Small intestine (tissue), 7 donors: Measurements from ENCODE around the gene BIRC3. TPM values are rescaled to one million over a fixed set of nuclear protein-coding genes. Genes with fewer than 3 reads are reported as not detected.
"Not testable (repeated sequence)": the region's sequence is repeated elsewhere in the genome, so short reads cannot be mapped to it uniquely, and the experiment has no call there.

Experiments used
- DNase-seq, 2 donors: peaks; one replicate each; pipeline versions ENCODE4 v3.0.0 to v3.0.0-alpha.2; 2013
- FAIRE-seq: peaks from 2 replicates; lab custom pipeline; 2012; peaks lifted over from hg19 to GRCh38; lab: Jason Lieb, UNC
- H3K27ac ChIP-seq, 3 donors: one replicate each; pipeline ENCODE4 v1.5.1; 2013; ENCODE audit warnings: low read length in 2 of 3, mild to moderate bottlenecking in 2 of 3, control low read depth in 1 of 3, inconsistent platforms in 1 of 3, low read depth in 1 of 3, moderate library complexity in 1 of 3
- H3K27me3 ChIP-seq, 3 donors: one replicate each; pipeline ENCODE4 v1.6.1; 2013; ENCODE audit warnings: low read length in 3 of 3, inconsistent platforms in 1 of 3; ENCODE audit not compliant: control insufficient read depth in 3 of 3, insufficient read depth in 3 of 3
- H3K36me3 ChIP-seq, 3 donors: one replicate each; pipeline ENCODE4 v1.6.1; 2013; ENCODE audit warnings: low read length in 3 of 3, inconsistent platforms in 1 of 3, low read depth in 1 of 3, mild to moderate bottlenecking in 1 of 3, moderate library complexity in 1 of 3; ENCODE audit not compliant: control insufficient read depth in 3 of 3, insufficient read depth in 2 of 3
- H3K4me1 ChIP-seq, 3 donors: one replicate each; pipeline ENCODE4 v1.6.1; 2013; ENCODE audit warnings: low read length in 2 of 3, inconsistent platforms in 1 of 3, low read depth in 1 of 3, mild to moderate bottlenecking in 1 of 3, moderate library complexity in 1 of 3; ENCODE audit not compliant: control insufficient read depth in 3 of 3, insufficient read depth in 2 of 3
- H3K4me3 ChIP-seq, 3 donors: one replicate each; pipeline ENCODE4 v1.5.1; 2013; ENCODE audit warnings: low read length in 3 of 3, control low read depth in 1 of 3, inconsistent platforms in 1 of 3, low read depth in 1 of 3, mild to moderate bottlenecking in 1 of 3, moderate library complexity in 1 of 3
- H3K9me3 ChIP-seq, 2 donors: one replicate each; pipeline ENCODE4 v1.6.1; 2013; ENCODE audit warnings: low read depth in 1 of 2, low read length in 1 of 2; ENCODE audit not compliant: control insufficient read depth in 2 of 2, insufficient read depth in 1 of 2
- WGBS, 3 donors: extraction: QIAGEN DNeasy Blood & Tissue Kit; methylation state at CpG; one replicate each; pipeline ENCODE4 v1.1.7; 2013; 5-methylcytosine and 5-hydroxymethylcytosine counted together
- polyA plus RNA-seq, 4 donors: library from polyadenylated mRNA; stranded (reverse) in 3 of 4; unstranded in 1 of 4; fragments of 200-250 nt in 3 of 4; fragments of 120-200 nt in 1 of 4; gene quantifications; one replicate each; pipeline versions ENCODE4 v1.2.1 to v1.2.3, GENCODE V29; 2013
- donor health status: healthy with polysubstance abuse.
- donor health status: control.
- donor health status: control.
- donor health status: Bipolar disorder and iron deficiency.
- donor health status: healthy.

Gene BIRC3
- polyA plus RNA-seq, 4 donors: 8.3 to 49.0 (median 29.0) TPM

- Histone ChIP-seq H3K27me3 (no peaks in the 10 kb centered on the region), H3K4me1 (peaks cover 0 to 4% (median 0%) of the 10 kb centered on the region in 3 donors), H3K36me3 (peaks cover 7 to 23% (median 14%) of the 10 kb centered on the region in 3 donors), H3K4me3 (no peak overlapping the region), H3K9me3 (peaks cover 0 to 11% of the 10 kb centered on the region in 2 donors), H3K27ac (no peak overlapping the region)
- FAIRE-seq: no peak
- DNase-seq: no peak
- WGBS, 3 donors: 82 to 97% (median 86%) methylated on average over 3 of the region's 3 CpGs
Observed at GRCh38 chr11:102359372-102359771, 42.1 kb downstream of the BIRC3 start.

GRCh38 chr11:102360681-102361080 lies 43.4 kb downstream of the BIRC3 start:
- peaks cover 9 to 27% (median 26%) of the 10 kb centered on the region in 3 donors for H3K36me3 ChIP-seq
- H3K4me1 ChIP-seq: peaks cover 0 to 4% (median 0%) of the 10 kb centered on the region in 3 donors
- peaks cover 0 to 11% of the 10 kb centered on the region in 2 donors for H3K9me3 ChIP-seq
- DNase-seq (no peak), FAIRE-seq (no peak)
- WGBS, 3 donors: 63 to 80% (median 64%) methylated on average over 3 of the region's 3 CpGs
- H3K27ac ChIP-seq: no peak overlapping the region
- H3K27me3 ChIP-seq: no peaks in the 10 kb centered on the region
- H3K4me3 ChIP-seq: no peak overlapping the region

- peaks cover 0 to 4% (median 0%) of the 10 kb centered on the region in 3 donors for H3K4me1 ChIP-seq
- 74 to 90% (median 77%) methylated on average over 5 of the region's 5 CpGs for WGBS, 3 donors
- H3K27ac ChIP-seq: no peak overlapping the region
- H3K36me3 ChIP-seq: peaks cover 9 to 27% (median 26%) of the 10 kb centered on the region in 3 donors
- H3K4me3 ChIP-seq: no peak overlapping the region
- H3K9me3 ChIP-seq: peaks cover 0 to 6% of the 10 kb centered on the region in 2 donors
- no peaks in the 10 kb centered on the region for H3K27me3 ChIP-seq
- DNase-seq (peak in 1 of 2 donors; percentile 16), FAIRE-seq (no peak)
Observed at GRCh38 chr11:102361086-102362031, 44.1 kb downstream of the BIRC3 start.

- H3K27me3 ChIP-seq: no peaks in the 10 kb centered on the region
- H3K4me1 ChIP-seq: peaks cover 0 to 4% (median 0%) of the 10 kb centered on the region in 3 donors
- peaks cover 0 to 3% of the 10 kb centered on the region in 2 donors for H3K9me3 ChIP-seq
- no peak overlapping the region for H3K4me3 ChIP-seq
- H3K27ac ChIP-seq: no peak overlapping the region
- H3K36me3 ChIP-seq: peaks cover 14 to 25% (median 24%) of the 10 kb centered on the region in 3 donors
- DNase-seq (no peak), FAIRE-seq (no peak)
- WGBS, 3 donors: 86 to 95% (median 94%) methylated on average over 1 of the region's 1 CpG
Observed at GRCh38 chr11:102364991-102365390, 47.7 kb downstream of the BIRC3 start.

GRCh38 chr11:102367364-102367763 lies 50.1 kb downstream of the BIRC3 start:
- H3K27ac ChIP-seq: no peak overlapping the region
- no peak for DNase-seq
- no peaks in the 10 kb centered on the region for H3K9me3 ChIP-seq
- no peaks in the 10 kb centered on the region for H3K4me1 ChIP-seq
- no peak for FAIRE-seq
- no peaks in the 10 kb centered on the region for H3K27me3 ChIP-seq
- WGBS, 3 donors: 43 to 62% (median 49%) methylated on average over 6 of the region's 6 CpGs
- H3K4me3 ChIP-seq: no peak overlapping the region
- peaks cover 7 to 19% (median 12%) of the 10 kb centered on the region in 3 donors for H3K36me3 ChIP-seq

- Histone ChIP-seq H3K4me1 (no peaks in the 10 kb centered on the region), H3K27me3 (no peaks in the 10 kb centered on the region), H3K9me3 (no peaks in the 10 kb centered on the region), H3K36me3 (peaks cover 7 to 19% (median 12%) of the 10 kb centered on the region in 3 donors), H3K27ac (no peak overlapping the region), H3K4me3 (no peak overlapping the region)
- no peak for DNase-seq
- no peak for FAIRE-seq
- 84 to 88% (median 84%) methylated on average over 3 of the region's 3 CpGs for WGBS, 3 donors
Observed at GRCh38 chr11:102368472-102368871, 51.2 kb downstream of the BIRC3 start.

- H3K4me3 ChIP-seq, H3K4me1 ChIP-seq, DNase-seq, H3K27ac ChIP-seq, FAIRE-seq, H3K9me3 ChIP-seq, H3K36me3 ChIP-seq, H3K27me3 ChIP-seq: not testable (repeated sequence)
- 77 to 90% (median 82%) methylated on average over 28 to 31 of the region's 31 CpGs for WGBS, 3 donors
Observed at GRCh38 chr11:102374633-102375424, 57.5 kb downstream of the BIRC3 start.

- H3K4me3 ChIP-seq: no peak overlapping the region
- H3K4me1 ChIP-seq: no peaks in the 10 kb centered on the region
- no peak overlapping the region for H3K27ac ChIP-seq
- FAIRE-seq (no peak), DNase-seq (no peak)
- peaks cover 0 to 11% (median 10%) of the 10 kb centered on the region in 3 donors for H3K36me3 ChIP-seq
- no peaks in the 10 kb centered on the region for H3K27me3 ChIP-seq
- no peaks in the 10 kb centered on the region for H3K9me3 ChIP-seq
- 84 to 90% (median 89%) methylated on average over 5 of the region's 5 CpGs for WGBS, 3 donors
Observed at GRCh38 chr11:102375720-102376399, 58.6 kb downstream of the BIRC3 start.
